Pancreas (tissue), 10 donors: ENCODE measurements around the gene KICS2. TPM values are rescaled to one million over a fixed set of nuclear protein-coding genes. Genes with fewer than 3 reads are reported as not detected.
"Not testable (repeated sequence)": the region's sequence is repeated elsewhere in the genome, so short reads cannot be mapped to it uniquely, and the experiment has no call there.

ENCODE experiments used
- ATAC-seq, 4 donors: fragments of 200-7000 bp; cut with Tn5 transposase; one replicate each; pipeline versions ENCODE4 v1.8.0 to v1.9.1; 2020; ENCODE audit warnings: mild to moderate bottlenecking in 4 of 4, moderate library complexity in 4 of 4
- DNase-seq, 6 donors: peaks; one replicate each; pipeline ENCODE4 v3.0.0-alpha.2; 2020
- FAIRE-seq: peaks from 2 replicates; lab custom pipeline; 2012; peaks lifted over from hg19 to GRCh38; lab: Jason Lieb, UNC
- H3K27ac ChIP-seq, 4 donors: fragments of 200-600 bp; sonication (generic); 1 replicate in 3 of 4; 2 replicates in 1 of 4; pipeline versions ENCODE4 v1.5.0 to v1.8.0; 2020
- H3K27me3 ChIP-seq, 4 donors: fragments of 200-600 bp; one replicate each; pipeline ENCODE4 v1.8.0; 2021
- H3K36me3 ChIP-seq, 3 donors: fragments of 200-600 bp; sonication (generic) in 1 of 3; one replicate each; pipeline versions ENCODE4 v1.5.0 to v1.8.0; 2020 to 2021
- H3K4me1 ChIP-seq, 3 donors: fragments of 200-600 bp; one replicate each; pipeline ENCODE4 v1.8.0; 2021
- H3K4me3 ChIP-seq, 4 donors: fragments of 200-600 bp; sonication (generic) in 2 of 4; one replicate each; pipeline versions ENCODE4 v1.5.0 to v1.8.0; 2020 to 2021
- H3K9me3 ChIP-seq, 4 donors: fragments of 200-600 bp; one replicate each; pipeline ENCODE4 v1.8.0; 2021
- CTCF ChIP-seq, 4 donors: fragments of 200-600 bp; sonication (generic) in 3 of 4; IDR thresholded peaks; one replicate each; pipeline versions ENCODE4 v1.5.0 to v1.8.0; 2021; ENCODE audit warnings: antibody characterized with exemption in 4 of 4
- WGBS, 2 donors: extraction: QIAGEN DNeasy Blood & Tissue Kit; methylation state at CpG; one replicate each; pipeline ENCODE4 v1.1.7; 2013; 5-methylcytosine and 5-hydroxymethylcytosine counted together
- intact Hi-C, 3 donors: fragments of 100-400 bp; cut with DNase I; formaldehyde crosslinking; loops; one replicate each; pipeline versions ENCODE4 v1.11.1 to v1.14.2; 2022
- polyA plus RNA-seq, 2 donors: library from polyadenylated mRNA; stranded (reverse); fragments of 200-250 nt; gene quantifications; one replicate each; pipeline ENCODE4 v1.2.3, GENCODE V29; 2013
- total RNA-seq, 6 donors: library from RNA; stranded (reverse); fragmentation: NEBNext Ultra II Directional in 4 of 6; extraction: Animal tissue kit (Norgen Biotek cat#: 25700) in 4 of 6; gene quantifications; one replicate each; pipeline versions ENCODE4 v1.2.1 to v1.2.4, GENCODE V29; 2021 to 2023
- donor health status: healthy with polysubstance abuse.
- donor health status: DM: no; HTN: no; CAD: no; lungs with moderate emphysema.
- donor health status: DM: no; HTN: no; CAD: no.
- donor health status: control.
- donor health status: control.
- donor health status: Bipolar disorder and iron deficiency.
- donor health status: DM: yes; HTN: yes; CAD: no.
- donor health status: DM: no; HTN: no; CAD: no.
- donor health status: DM: no; HTN: no; CAD: no.
- donor health status: DM: yes; HTN: yes; CAD: no.

KICS2 gene
- total and polyA plus RNA-seq, 8 donors, result 5.1 to 8.0 (median 6.1) TPM

GRCh38 chr12:64203036-64203435 is 19.1 kb downstream of the KICS2 start:
- Histone ChIP-seq H3K4me3 (no peak overlapping the region), H3K27ac (no peak overlapping the region), H3K4me1 (no peaks in the 10 kb centered on the region), H3K27me3 (no peaks in the 10 kb centered on the region), H3K36me3 (no peaks in the 10 kb centered on the region), H3K9me3 (no peaks in the 10 kb centered on the region)
- WGBS, 2 donors, result 93 to 98% methylated on average over 5 of the region's 5 CpGs
- FAIRE-seq (no peak), ATAC-seq (no peak), DNase-seq (no peak)
- TF ChIP-seq CTCF (IDR thresholded peaks at IDR 0.05), result no peak
- intact Hi-C loops, result no loop called here

- FAIRE-seq, H3K4me1 ChIP-seq, H3K27me3 ChIP-seq, DNase-seq, ATAC-seq, H3K27ac ChIP-seq, H3K4me3 ChIP-seq, H3K9me3 ChIP-seq, intact Hi-C loops, H3K36me3 ChIP-seq: not testable (repeated sequence)
- 83 to 98% methylated on average over 5 to 13 of the region's 15 CpGs for WGBS, 2 donors
Observed at GRCh38 chr12:64195841-64196240, 26.3 kb downstream of the KICS2 start.

GRCh38 chr12:64194333-64195149 is 27.6 kb downstream of the KICS2 start:
- no peak for TF ChIP-seq CTCF (IDR thresholded peaks at IDR 0.05)
- DNase-seq, result no peak
- ATAC-seq, result no peak
- FAIRE-seq, result no peak
- no peaks in the 10 kb centered on the region for H3K9me3 ChIP-seq
- intact Hi-C loops, result no loop called here
- no peaks in the 10 kb centered on the region for H3K4me1 ChIP-seq
- no peak overlapping the region for H3K4me3 ChIP-seq
- peaks cover 0 to 6% (median 5%) of the 10 kb centered on the region in 3 donors for H3K36me3 ChIP-seq
- 87 to 93% methylated on average over 7 of the region's 7 CpGs for WGBS, 2 donors
- H3K27me3 ChIP-seq, result no peaks in the 10 kb centered on the region
- no peak overlapping the region for H3K27ac ChIP-seq

- FAIRE-seq (no peak), ATAC-seq (no peak), DNase-seq (no peak)
- WGBS, 2 donors, result 86 to 89% methylated on average over 6 of the region's 6 CpGs
- no peak for TF ChIP-seq CTCF (IDR thresholded peaks at IDR 0.05)
- H3K4me1 ChIP-seq, result no peaks in the 10 kb centered on the region
- peaks cover 0 to 6% (median 5%) of the 10 kb centered on the region in 3 donors for H3K36me3 ChIP-seq
- no peaks in the 10 kb centered on the region for H3K27me3 ChIP-seq
- no peak overlapping the region for H3K4me3 ChIP-seq
- H3K27ac ChIP-seq, result no peak overlapping the region
- no peaks in the 10 kb centered on the region for H3K9me3 ChIP-seq
- intact Hi-C loops, result no loop called here
Observed at GRCh38 chr12:64193931-64194330, 28.2 kb downstream of the KICS2 start.

GRCh38 chr12:64192644-64193444 is 29.3 kb downstream of the KICS2 start:
- intact Hi-C loops, result no loop called here
- Histone ChIP-seq H3K36me3 (peaks cover 0 to 6% (median 5%) of the 10 kb centered on the region in 3 donors), H3K27me3 (no peaks in the 10 kb centered on the region), H3K4me3 (no peak overlapping the region), H3K4me1 (no peaks in the 10 kb centered on the region), H3K27ac (no peak overlapping the region), H3K9me3 (no peaks in the 10 kb centered on the region)
- ATAC-seq, result no peak
- DNase-seq, result no peak
- no peak for TF ChIP-seq CTCF (IDR thresholded peaks at IDR 0.05)
- no peak for FAIRE-seq
- WGBS, 2 donors, result 89 to 91% methylated on average over 7 of the region's 7 CpGs
